HEK293 (cell line): ENCODE results near the gene EPHB1.
A peak's percentile ranks its signal among the peaks of the same experiment; 100 is the strongest.

Experiments used
- CTCF ChIA-PET: fragments of 350-600 bp; formaldehyde crosslinking; extraction: SDS; loops from one replicate; lab custom pipeline; 2021; ENCODE audit warnings: antibody characterized with exemption; lab: Yijun Ruan, JAX
- POLR2A ChIA-PET: fragments of 300-600 bp; formaldehyde crosslinking; extraction: SDS; loops from one replicate; lab custom pipeline; 2020; ENCODE audit warnings: antibody characterized with exemption, inconsistent platforms; lab: Yijun Ruan, JAX
- H3K27ac ChIP-seq: fragments of 200-500 bp; sonication (Bioruptor generic); 2 replicates; pipeline ENCODE4 v1.5.1; 2014; ENCODE audit warnings: low read depth, low read length, control low read depth, inconsistent platforms; ENCODE audit errors: extremely low read depth
- H3K36me3 ChIP-seq, 2 experiments: fragments of 200-500 bp in 1 of 2; sonication (Bioruptor generic) in 1 of 2; 1 replicate in 1 of 2; 2 replicates in 1 of 2; pipeline ENCODE4 v1.5.1; 2014 to 2017; ENCODE audit warnings: inconsistent platforms in 2 of 2, low read length in 2 of 2; ENCODE audit not compliant: control insufficient read depth in 2 of 2, insufficient read depth in 1 of 2
- H3K4me1 ChIP-seq: fragments of 200-500 bp; sonication (Bioruptor generic); 2 replicates; pipeline ENCODE4 v1.5.1; 2014; ENCODE audit warnings: mild to moderate bottlenecking, low read length, inconsistent platforms; ENCODE audit not compliant: control insufficient read depth, insufficient read depth
- H3K4me3 ChIP-seq: 2 replicates; pipeline ENCODE4 v1.5.1; 2011; ENCODE audit warnings: low read depth, mild to moderate bottlenecking, control low read depth, low read length, moderate library complexity
- H3K9me3 ChIP-seq: fragments of 200-500 bp; sonication (Bioruptor generic); 2 replicates; pipeline ENCODE4 v1.5.1; 2014; ENCODE audit warnings: low read depth, low read length, inconsistent platforms; ENCODE audit not compliant: control insufficient read depth, insufficient read depth
- AEBP2 ChIP-seq: fragments of 450-650 bp; formaldehyde crosslinking; IDR thresholded peaks from 2 replicates; pipeline ENCODE4 v1.5.1; 2016; ENCODE audit warnings: missing biosample characterization, missing genetic modification characterization, borderline replicate concordance
- GLI4 ChIP-seq: fragments of 450-650 bp; formaldehyde crosslinking; IDR thresholded peaks from 2 replicates; pipeline ENCODE4 v1.5.1; 2016; ENCODE audit warnings: missing biosample characterization, missing genetic modification characterization
- GLIS1 ChIP-seq: fragments of 450-650 bp; formaldehyde crosslinking; IDR thresholded peaks from 2 replicates; pipeline ENCODE4 v1.5.1; 2016; ENCODE audit warnings: missing biosample characterization, missing genetic modification characterization
- KLF8 ChIP-seq: fragments of 450-650 bp; formaldehyde crosslinking; IDR thresholded peaks from 2 replicates; pipeline ENCODE4 v1.5.1; 2016; ENCODE audit warnings: missing biosample characterization, missing genetic modification characterization
- KLF9 ChIP-seq: fragments of 450-650 bp; formaldehyde crosslinking; IDR thresholded peaks from 2 replicates; pipeline ENCODE4 v1.5.1; 2016; ENCODE audit warnings: missing biosample characterization, missing genetic modification characterization, low read depth
- MZF1 ChIP-seq: fragments of 450-650 bp; formaldehyde crosslinking; IDR thresholded peaks from 2 replicates; pipeline ENCODE4 v1.5.1; 2017; ENCODE audit warnings: missing biosample characterization, missing genetic modification characterization, borderline replicate concordance
- OSR2 ChIP-seq: fragments of 450-650 bp; formaldehyde crosslinking; IDR thresholded peaks from 2 replicates; pipeline ENCODE4 v1.5.1; 2016; ENCODE audit warnings: missing biosample characterization, missing genetic modification characterization
- PBX3 ChIP-seq: sonication (generic); formaldehyde crosslinking; IDR thresholded peaks from 2 replicates; pipeline ENCODE4 v1.8.1; 2022; ENCODE audit warnings: mild to moderate bottlenecking, moderate library complexity, missing genetic modification reagents
- SCRT1 ChIP-seq: fragments of 450-650 bp; formaldehyde crosslinking; IDR thresholded peaks from 2 replicates; pipeline ENCODE4 v1.5.1; 2016; ENCODE audit warnings: missing biosample characterization, missing genetic modification characterization, borderline replicate concordance
- ZIC2 ChIP-seq: fragments of 450-650 bp; formaldehyde crosslinking; IDR thresholded peaks from 2 replicates; pipeline ENCODE4 v1.5.1; 2016; ENCODE audit warnings: missing biosample characterization, missing genetic modification characterization
- ZNF138 ChIP-seq: fragments of 450-650 bp; formaldehyde crosslinking; IDR thresholded peaks from 2 replicates; pipeline ENCODE4 v1.5.1; 2016; ENCODE audit warnings: missing biosample characterization, missing genetic modification characterization, borderline replicate concordance
- ZNF157 ChIP-seq: fragments of 450-650 bp; formaldehyde crosslinking; IDR thresholded peaks from 2 replicates; pipeline ENCODE4 v1.5.1; 2016; ENCODE audit warnings: missing biosample characterization, missing genetic modification characterization
- ZNF16 ChIP-seq: fragments of 450-650 bp; formaldehyde crosslinking; IDR thresholded peaks from 2 replicates; pipeline ENCODE4 v1.5.1; 2016; ENCODE audit warnings: low read depth, missing biosample characterization, missing genetic modification characterization
- ZNF2 ChIP-seq: fragments of 450-650 bp; formaldehyde crosslinking; IDR thresholded peaks from 2 replicates; pipeline ENCODE4 v1.5.1; 2016; ENCODE audit warnings: missing biosample characterization, missing genetic modification characterization
- ZNF366 ChIP-seq: fragments of 450-650 bp; formaldehyde crosslinking; conservative IDR thresholded peaks from 2 replicates; pipeline ENCODE4 v1.5.1; 2016; ENCODE audit warnings: missing biosample characterization, missing genetic modification characterization
- ZNF433 ChIP-seq: fragments of 450-650 bp; formaldehyde crosslinking; IDR thresholded peaks from 2 replicates; pipeline ENCODE4 v1.5.1; 2016; ENCODE audit warnings: missing biosample characterization, missing genetic modification characterization, low read depth
- ZNF449 ChIP-seq: fragments of 450-650 bp; formaldehyde crosslinking; IDR thresholded peaks from 2 replicates; pipeline ENCODE4 v1.5.1; 2017; ENCODE audit warnings: missing biosample characterization, mild to moderate bottlenecking, missing genetic modification characterization, moderate library complexity
- ZNF621 ChIP-seq: fragments of 450-650 bp; formaldehyde crosslinking; IDR thresholded peaks from 2 replicates; pipeline ENCODE4 v1.5.1; 2017; ENCODE audit warnings: missing biosample characterization, missing genetic modification characterization
- ZNF677 ChIP-seq: fragments of 450-650 bp; IDR thresholded peaks from 2 replicates; pipeline ENCODE4 v1.5.0; 2018; ENCODE audit warnings: missing biosample characterization, mild to moderate bottlenecking, missing genetic modification characterization, moderate library complexity
- ZNF747 ChIP-seq: fragments of 450-650 bp; formaldehyde crosslinking; IDR thresholded peaks from 2 replicates; pipeline ENCODE4 v1.5.1; 2016; ENCODE audit warnings: missing biosample characterization, missing genetic modification characterization
- ZXDB ChIP-seq: fragments of 450-650 bp; formaldehyde crosslinking; IDR thresholded peaks from 2 replicates; pipeline ENCODE4 v1.5.1; 2016; ENCODE audit warnings: missing biosample characterization, missing genetic modification characterization

EPHB1 gene

GRCh38 chr3:135267487-135267886 is 472.4 kb downstream of the EPHB1 start:
- CTCF ChIA-PET, result no interaction called here
- Histone ChIP-seq H3K4me3 (no peak overlapping the region), H3K27ac (no peak overlapping the region), H3K9me3 (no peaks in the 10 kb centered on the region), H3K4me1 (no peaks in the 10 kb centered on the region), H3K36me3 (no peaks in the 10 kb centered on the region)
- POLR2A ChIA-PET, result no interaction called here
- TF ChIP-seq KLF9 (no peak), PBX3 (no peak), ZNF157 (no peak), ZNF433 (tag by site-specific recombination) (no peak), OSR2 (tag by site-specific recombination) (no peak), MZF1 (tag by site-specific recombination) (no peak), ZNF138 (tag by site-specific recombination) (no peak), ZNF2 (tag by site-specific recombination) (no peak), ZNF366 (tag by site-specific recombination) (no peak), SCRT1 (tag by site-specific recombination) (no peak), ZNF16 (tag by site-specific recombination) (no peak), ZNF747 (tag by site-specific recombination) (no peak), ZNF621 (no peak), KLF8 (tag by site-specific recombination) (no peak), ZNF449 (tag by site-specific recombination) (no peak), AEBP2 (tag by site-specific recombination) (no peak), GLIS1 (tag by site-specific recombination) (no peak), ZXDB (tag by site-specific recombination) (no peak), ZNF677 (tag by site-specific recombination) (no peak)

GRCh38 chr3:135268941-135269532 is 474.0 kb downstream of the EPHB1 start:
- no peak overlapping the region for H3K27ac ChIP-seq
- POLR2A ChIA-PET, result interaction anchor here (0.6 kb wide), 1 partner anchor 56 kb away, joined by 3 read pairs; no protein-coding TSS in a partner anchor
- no peaks in the 10 kb centered on the region for H3K36me3 ChIP-seq
- CTCF ChIA-PET, result no interaction called here
- no peaks in the 10 kb centered on the region for H3K4me1 ChIP-seq
- no peaks in the 10 kb centered on the region for H3K9me3 ChIP-seq
- H3K4me3 ChIP-seq, result no peak overlapping the region
- TF ChIP-seq GLIS1 (tag by site-specific recombination) (peak; percentile 68), ZIC2 (tag by site-specific recombination) (peak; percentile 33; the same call in 1 of the 2 replicates), PBX3 (no peak), GLI4 (tag by site-specific recombination) (no peak)
